ENCODE measurements around the gene DOCK9. TPM values are rescaled to one million over a fixed set of nuclear protein-coding genes. Genes with fewer than 3 reads are reported as not detected.

DOCK9 gene
- total and polyA plus RNA-seq, 2 experiments from 2014 or later = 16.4 to 38.9 TPM

- H3K4me3 ChIP-seq = no peak overlapping the region
- no peak overlapping the region for H3K4me2 ChIP-seq
- H3K4me1 ChIP-seq (ENCODE audit: insufficient read depth) = no peaks in the 10 kb centered on the region
- H3K9me3 ChIP-seq (ENCODE audit: low read depth) = no peaks in the 10 kb centered on the region
- 78% methylated on average over 1 of the region's 1 CpG for WGBS (ENCODE audit: low lambda C conversion rate, missing lambda C conversion rate)
- no peaks in the 10 kb centered on the region for H4K20me1 ChIP-seq (ENCODE audit: insufficient read depth, poor library complexity, severe bottlenecking)
- no peaks in the 10 kb centered on the region for H3K9me2 ChIP-seq (replicated peaks; ENCODE audit: insufficient read depth)
- no peaks in the 10 kb centered on the region for H3K27me3 ChIP-seq
- no peaks in the 10 kb centered on the region for H3K36me3 ChIP-seq (replicated peaks; ENCODE audit: insufficient read depth, low read depth)
- DNase-seq (ENCODE audit: low spot score) = no peak
- H3K27ac ChIP-seq = no peak overlapping the region
- H3K79me2 ChIP-seq = no peaks in the 10 kb centered on the region
- H2AFZ ChIP-seq = no peak overlapping the region
- TF ChIP-seq EZH2 (IDR thresholded peaks at IDR 0.05; ENCODE audit: borderline replicate concordance) = no peak
Measured at GRCh38 chr13:98875146-98875729, 102.6 kb downstream of the DOCK9 start.

GRCh38 chr13:98874029-98874397, 103.9 kb downstream of the DOCK9 start:
- Histone ChIP-seq H2AFZ (no peak overlapping the region), H3K9me3 (ENCODE audit: low read depth) (no peaks in the 10 kb centered on the region), H3K27ac (no peak overlapping the region), H3K36me3 (replicated peaks; ENCODE audit: insufficient read depth, low read depth) (no peaks in the 10 kb centered on the region), H4K20me1 (ENCODE audit: insufficient read depth, poor library complexity, severe bottlenecking) (no peaks in the 10 kb centered on the region), H3K27me3 (no peaks in the 10 kb centered on the region), H3K79me2 (no peaks in the 10 kb centered on the region), H3K4me1 (ENCODE audit: insufficient read depth) (no peaks in the 10 kb centered on the region), H3K4me3 (no peak overlapping the region), H3K4me2 (no peak overlapping the region), H3K9me2 (replicated peaks; ENCODE audit: insufficient read depth) (no peaks in the 10 kb centered on the region)
- 91% methylated on average over 2 of the region's 2 CpGs for WGBS (ENCODE audit: low lambda C conversion rate, missing lambda C conversion rate)
- DNase-seq (ENCODE audit: low spot score) = no peak
- TF ChIP-seq, protein P1, sequence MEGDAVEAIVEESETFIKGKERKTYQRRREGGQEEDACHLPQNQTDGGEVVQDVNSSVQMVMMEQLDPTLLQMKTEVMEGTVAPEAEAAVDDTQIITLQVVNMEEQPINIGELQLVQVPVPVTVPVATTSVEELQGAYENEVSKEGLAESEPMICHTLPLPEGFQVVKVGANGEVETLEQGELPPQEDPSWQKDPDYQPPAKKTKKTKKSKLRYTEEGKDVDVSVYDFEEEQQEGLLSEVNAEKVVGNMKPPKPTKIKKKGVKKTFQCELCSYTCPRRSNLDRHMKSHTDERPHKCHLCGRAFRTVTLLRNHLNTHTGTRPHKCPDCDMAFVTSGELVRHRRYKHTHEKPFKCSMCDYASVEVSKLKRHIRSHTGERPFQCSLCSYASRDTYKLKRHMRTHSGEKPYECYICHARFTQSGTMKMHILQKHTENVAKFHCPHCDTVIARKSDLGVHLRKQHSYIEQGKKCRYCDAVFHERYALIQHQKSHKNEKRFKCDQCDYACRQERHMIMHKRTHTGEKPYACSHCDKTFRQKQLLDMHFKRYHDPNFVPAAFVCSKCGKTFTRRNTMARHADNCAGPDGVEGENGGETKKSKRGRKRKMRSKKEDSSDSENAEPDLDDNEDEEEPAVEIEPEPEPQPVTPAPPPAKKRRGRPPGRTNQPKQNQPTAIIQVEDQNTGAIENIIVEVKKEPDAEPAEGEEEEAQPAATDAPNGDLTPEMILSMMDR (IDR thresholded peaks at IDR 0.05; ENCODE audit: poor library complexity) = no peak
- TF ChIP-seq EZH2 (IDR thresholded peaks at IDR 0.05; ENCODE audit: borderline replicate concordance) (no peak), EZH2phosphoT487 (IDR thresholded peaks at IDR 0.05; ENCODE audit: low read depth, severe bottlenecking, unreplicated experiment) (no peak)

- H3K9me3 ChIP-seq (ENCODE audit: low read depth) = no peaks in the 10 kb centered on the region
- no peaks in the 10 kb centered on the region for H4K20me1 ChIP-seq (ENCODE audit: insufficient read depth, poor library complexity, severe bottlenecking)
- no peaks in the 10 kb centered on the region for H3K4me1 ChIP-seq (ENCODE audit: insufficient read depth)
- no peak overlapping the region for H3K4me3 ChIP-seq
- no peaks in the 10 kb centered on the region for H3K79me2 ChIP-seq
- WGBS (ENCODE audit: low lambda C conversion rate, missing lambda C conversion rate) = 95% methylated on average over 3 of the region's 3 CpGs
- no peak overlapping the region for H3K27ac ChIP-seq
- H3K27me3 ChIP-seq = no peaks in the 10 kb centered on the region
- H3K4me2 ChIP-seq = no peak overlapping the region
- no peaks in the 10 kb centered on the region for H3K36me3 ChIP-seq (replicated peaks; ENCODE audit: insufficient read depth, low read depth)
- H2AFZ ChIP-seq = no peak overlapping the region
- TF ChIP-seq, protein P1 (IDR thresholded peaks at IDR 0.05; ENCODE audit: poor library complexity) = no peak
- TF ChIP-seq EZH2phosphoT487 (IDR thresholded peaks at IDR 0.05; ENCODE audit: low read depth, severe bottlenecking, unreplicated experiment) (no peak), EZH2 (IDR thresholded peaks at IDR 0.05; ENCODE audit: borderline replicate concordance) (no peak)
- no peak for DNase-seq (ENCODE audit: low spot score)
- no peaks in the 10 kb centered on the region for H3K9me2 ChIP-seq (replicated peaks; ENCODE audit: insufficient read depth)
Measured at GRCh38 chr13:98873377-98874028, 104.4 kb downstream of the DOCK9 start.

DNA sequence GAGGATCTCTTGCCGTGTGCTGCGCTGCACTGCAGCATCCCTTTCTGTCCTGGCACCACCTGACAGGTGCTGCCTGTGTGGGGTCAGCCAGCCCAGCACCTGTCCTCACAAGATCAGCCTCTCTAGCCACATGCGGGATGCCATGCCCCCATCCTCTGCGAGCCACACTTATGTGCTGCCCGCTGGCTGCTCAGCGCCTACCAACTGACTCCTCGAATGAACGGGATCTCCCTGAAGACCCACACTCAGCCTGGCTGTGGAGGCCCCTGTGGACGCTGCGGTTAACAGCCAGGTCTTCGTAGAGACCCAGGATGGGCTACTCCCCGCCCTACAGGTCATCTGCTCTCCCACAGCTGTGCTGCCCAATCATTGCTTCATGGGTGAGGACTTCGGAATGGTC, 106.1 kb downstream of the DOCK9 start:
- DNase-seq (ENCODE audit: low spot score) = no peak
- no peaks in the 10 kb centered on the region for H3K27me3 ChIP-seq
- TF ChIP-seq, protein P1 (IDR thresholded peaks at IDR 0.05; ENCODE audit: poor library complexity) = no peak
- TF ChIP-seq EZH2phosphoT487 (IDR thresholded peaks at IDR 0.05; ENCODE audit: low read depth, severe bottlenecking, unreplicated experiment) = no peak
- no peak for TF ChIP-seq EZH2 (IDR thresholded peaks at IDR 0.05; ENCODE audit: borderline replicate concordance)
- H3K9me3 ChIP-seq (ENCODE audit: low read depth) = no peaks in the 10 kb centered on the region
- no peaks in the 10 kb centered on the region for H3K4me1 ChIP-seq (ENCODE audit: insufficient read depth)
- no peaks in the 10 kb centered on the region for H4K20me1 ChIP-seq (ENCODE audit: insufficient read depth, poor library complexity, severe bottlenecking)
- H3K79me2 ChIP-seq = no peaks in the 10 kb centered on the region
- WGBS (ENCODE audit: low lambda C conversion rate, missing lambda C conversion rate) = 93% methylated on average over 13 of the region's 13 CpGs
- no peak overlapping the region for H3K4me2 ChIP-seq
- no peaks in the 10 kb centered on the region for H3K9me2 ChIP-seq (replicated peaks; ENCODE audit: insufficient read depth)
- H3K27ac ChIP-seq = no peak overlapping the region
- H3K4me3 ChIP-seq = no peak overlapping the region
- H3K36me3 ChIP-seq (replicated peaks; ENCODE audit: insufficient read depth, low read depth) = no peaks in the 10 kb centered on the region
- no peak overlapping the region for H2AFZ ChIP-seq

Data from hepatocyte (in vitro differentiated cells).